GM23338 (cell line): ENCODE measurements around the gene SIN3B. TPM values are rescaled to one million over a fixed set of nuclear protein-coding genes. Genes with fewer than 3 reads are reported as not detected.

Experiments
- ATAC-seq: fragments of 200-7000 bp; cut with Tn5 transposase; 3 replicates; pipeline ENCODE4 v1.9.1; 2020
- DNase-seq: peaks from one replicate; pipeline ENCODE4 v3.0.0-alpha.2; 2015; ENCODE audit warnings: low spot score
- H2AFZ ChIP-seq: fragments of 200-600 bp; sonication (generic); 2 replicates; pipeline ENCODE4 v1.8.0; 2016; ENCODE audit warnings: antibody characterized with exemption, mild to moderate bottlenecking, moderate library complexity
- H3F3A ChIP-seq: fragments of 200-600 bp; sonication (generic); replicated peaks from 2 replicates; pipeline ENCODE4 v1.8.0; 2017; ENCODE audit warnings: antibody characterized with exemption, mixed run types, low read depth
- H3K27ac ChIP-seq: fragments of 200-600 bp; sonication (generic); 2 replicates; pipeline ENCODE4 v1.6.1; 2016; ENCODE audit warnings: low read depth
- H3K27me3 ChIP-seq: fragments of 200-600 bp; sonication (generic); 2 replicates; pipeline ENCODE4 v1.8.0; 2016; ENCODE audit warnings: mild to moderate bottlenecking, mixed run types, moderate library complexity; ENCODE audit not compliant: insufficient read depth
- H3K36me3 ChIP-seq: fragments of 200-600 bp; sonication (generic); 2 replicates; pipeline ENCODE4 v1.8.0; 2016; ENCODE audit warnings: mild to moderate bottlenecking; ENCODE audit not compliant: insufficient read depth
- H3K4me1 ChIP-seq: fragments of 200-600 bp; sonication (generic); 2 replicates; pipeline ENCODE4 v1.8.0; 2016; ENCODE audit warnings: mild to moderate bottlenecking, moderate library complexity; ENCODE audit not compliant: insufficient read depth
- H3K4me2 ChIP-seq: fragments of 200-600 bp; sonication (generic); 2 replicates; pipeline ENCODE4 v1.7.1; 2017; ENCODE audit warnings: mixed run types
- H3K4me3 ChIP-seq: fragments of 200-600 bp; sonication (generic); 2 replicates; pipeline ENCODE4 v1.6.1; 2016; ENCODE audit warnings: mixed run types
- H3K79me2 ChIP-seq: fragments of 200-600 bp; sonication (generic); replicated peaks from 2 replicates; pipeline ENCODE4 v1.8.0; 2017; ENCODE audit warnings: mild to moderate bottlenecking; ENCODE audit not compliant: insufficient read depth
- H3K9me2 ChIP-seq: fragments of 200-600 bp; sonication (generic); 2 replicates; pipeline ENCODE4 v1.8.0; 2017; ENCODE audit not compliant: insufficient read depth
- H4K20me1 ChIP-seq: fragments of 200-600 bp; sonication (generic); replicated peaks from 2 replicates; pipeline ENCODE4 v1.8.0; 2017; ENCODE audit warnings: mild to moderate bottlenecking; ENCODE audit not compliant: insufficient read depth
- H3K27ac Mint-ChIP-seq: 2 replicates; pipeline ENCODE4 v1.8.0; 2020; ENCODE audit warnings: inconsistent platforms, mild to moderate bottlenecking, moderate library complexity, mixed read lengths
- H3K27me3 Mint-ChIP-seq: 3 replicates; pipeline ENCODE4 v1.8.0; 2022; ENCODE audit warnings: low read depth, mild to moderate bottlenecking, moderate library complexity, mixed read lengths, inconsistent platforms; ENCODE audit not compliant: insufficient read depth, poor library complexity
- H3K36me3 Mint-ChIP-seq: 3 replicates; pipeline ENCODE4 v1.8.0; 2021; ENCODE audit warnings: low read depth, mild to moderate bottlenecking, inconsistent platforms, moderate library complexity, mixed read lengths
- H3K4me1 Mint-ChIP-seq: 3 replicates; pipeline ENCODE4 v1.8.0; 2020; ENCODE audit warnings: mild to moderate bottlenecking, inconsistent platforms, mixed read lengths
- H3K4me3 Mint-ChIP-seq: 3 replicates; pipeline ENCODE4 v1.8.0; 2021; ENCODE audit warnings: moderate library complexity, mild to moderate bottlenecking, inconsistent platforms, mixed read lengths
- H3K9me3 Mint-ChIP-seq: 3 replicates; pipeline ENCODE4 v1.8.0; 2020; ENCODE audit warnings: moderate library complexity, mild to moderate bottlenecking, inconsistent platforms, mixed read lengths
- CREB1 ChIP-seq: fragments of 250-450 bp; sonication (Bioruptor Pico); IDR thresholded peaks from 2 replicates; pipeline ENCODE4 v1.5.0; 2020; ENCODE audit warnings: low read depth, mild to moderate bottlenecking, moderate library complexity
- EZH2 ChIP-seq: fragments of 200-600 bp; sonication (generic); IDR thresholded peaks from one replicate; pipeline ENCODE4 v1.8.0; 2017; ENCODE audit warnings: antibody characterized with exemption, mild to moderate bottlenecking, low read depth; ENCODE audit not compliant: unreplicated experiment
- EZH2phosphoT487 ChIP-seq: fragments of 200-600 bp; sonication (generic); IDR thresholded peaks from one replicate; pipeline ENCODE4 v1.8.1; 2018; ENCODE audit warnings: antibody characterized with exemption; ENCODE audit not compliant: unreplicated experiment
- JUNB ChIP-seq: IDR thresholded peaks from one replicate; pipeline ENCODE4 v1.6.1; 2016; ENCODE audit warnings: antibody characterized with exemption; ENCODE audit not compliant: unreplicated experiment
- NANOG ChIP-seq: IDR thresholded peaks from 2 replicates; pipeline ENCODE4 v1.6.1; 2016; ENCODE audit warnings: antibody characterized with exemption, borderline replicate concordance
- POLR2AphosphoS5 ChIP-seq: IDR thresholded peaks from 2 replicates; pipeline ENCODE4 v1.6.1; 2016; ENCODE audit warnings: antibody characterized with exemption, low read depth
- STAT1 ChIP-seq: IDR thresholded peaks from one replicate; pipeline ENCODE4 v1.6.1; 2016; ENCODE audit warnings: antibody characterized with exemption; ENCODE audit not compliant: unreplicated experiment
- ZNF114 ChIP-seq: fragments of 250-450 bp; sonication (Bioruptor Pico); IDR thresholded peaks from 2 replicates; pipeline ENCODE4 v1.5.0; 2020; ENCODE audit warnings: mild to moderate bottlenecking, moderate library complexity
- polyA plus RNA-seq: library from polyadenylated mRNA; unstranded; fragments of >200 nt; fragmentation: Nextera tagmentation; extraction: Ambion mirVana; gene quantifications from 2 replicates; pipeline ENCODE4 v1.2.1, GENCODE V29; 2016
- total RNA-seq: library from RNA; depleted of rRNA; stranded (reverse); fragments of >200 nt; shearing (Covaris generic); gene quantifications from 2 replicates; pipeline ENCODE4 v1.2.3, GENCODE V29; 2014
- TF ChIP-seq, protein P1 (sequence below): IDR thresholded peaks from one replicate; pipeline ENCODE4 v1.6.1; 2018; ENCODE audit warnings: antibody characterized with exemption; ENCODE audit not compliant: unreplicated experiment
- TF ChIP-seq, protein P2 (sequence below), 2 experiments: fragments of 200-600 bp in 1 of 2; sonication (generic) in 1 of 2; conservative IDR thresholded peaks; 2 replicates each; pipeline versions ENCODE4 v1.5.1 to v1.6.1; 2016 to 2017; ENCODE audit warnings: antibody characterized with exemption in 2 of 2, low read depth in 2 of 2, mild to moderate bottlenecking in 2 of 2, moderate library complexity in 1 of 2
- TF ChIP-seq, protein P3 (sequence below): IDR thresholded peaks from 2 replicates; pipeline ENCODE4 v1.6.1; 2016; ENCODE audit warnings: antibody characterized with exemption

The SIN3B gene
- total and polyA plus RNA-seq, 2 experiments from 2014 or later, result 37.6 to 68.6 TPM

DNA sequence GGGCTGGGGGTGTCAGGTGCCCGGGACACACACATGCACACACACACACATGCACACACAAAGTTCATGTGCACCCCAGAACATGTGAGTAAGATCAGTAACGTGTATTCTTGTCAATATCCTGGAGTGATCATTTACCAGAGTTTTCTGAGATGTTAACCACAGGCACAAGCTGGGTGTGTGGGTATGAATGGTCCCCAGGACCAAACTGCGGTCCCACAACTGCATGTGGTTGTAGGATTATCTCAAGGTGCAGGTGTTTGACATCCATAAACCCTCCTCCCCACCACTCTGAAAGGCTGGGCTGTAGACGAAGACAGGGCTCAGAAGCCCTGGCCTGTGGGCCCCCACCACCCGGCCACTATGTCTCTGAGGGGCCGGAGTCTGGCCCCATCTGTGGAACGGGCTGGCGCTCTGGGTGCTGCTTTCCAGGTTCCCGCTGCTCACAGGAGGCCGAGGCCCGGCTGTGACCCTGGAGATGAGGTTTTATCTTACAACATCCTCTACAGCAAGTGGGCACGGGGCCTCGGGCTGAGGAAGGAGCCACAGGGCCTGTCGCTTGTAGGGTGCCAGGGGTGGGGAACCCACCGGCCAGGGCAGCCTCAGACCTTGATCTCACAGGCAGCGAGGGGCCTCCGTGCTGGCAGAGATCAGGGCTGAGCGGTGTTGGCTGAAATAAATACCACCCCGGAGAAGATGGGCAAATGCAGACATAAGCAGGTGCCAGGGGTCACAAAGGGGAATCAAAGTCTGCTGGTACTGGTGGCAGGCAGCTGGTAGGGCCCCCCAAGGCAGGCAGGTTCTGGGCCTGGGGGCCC lies 63.9 kb downstream of the SIN3B start (continued):
- TF ChIP-seq, protein P1, sequence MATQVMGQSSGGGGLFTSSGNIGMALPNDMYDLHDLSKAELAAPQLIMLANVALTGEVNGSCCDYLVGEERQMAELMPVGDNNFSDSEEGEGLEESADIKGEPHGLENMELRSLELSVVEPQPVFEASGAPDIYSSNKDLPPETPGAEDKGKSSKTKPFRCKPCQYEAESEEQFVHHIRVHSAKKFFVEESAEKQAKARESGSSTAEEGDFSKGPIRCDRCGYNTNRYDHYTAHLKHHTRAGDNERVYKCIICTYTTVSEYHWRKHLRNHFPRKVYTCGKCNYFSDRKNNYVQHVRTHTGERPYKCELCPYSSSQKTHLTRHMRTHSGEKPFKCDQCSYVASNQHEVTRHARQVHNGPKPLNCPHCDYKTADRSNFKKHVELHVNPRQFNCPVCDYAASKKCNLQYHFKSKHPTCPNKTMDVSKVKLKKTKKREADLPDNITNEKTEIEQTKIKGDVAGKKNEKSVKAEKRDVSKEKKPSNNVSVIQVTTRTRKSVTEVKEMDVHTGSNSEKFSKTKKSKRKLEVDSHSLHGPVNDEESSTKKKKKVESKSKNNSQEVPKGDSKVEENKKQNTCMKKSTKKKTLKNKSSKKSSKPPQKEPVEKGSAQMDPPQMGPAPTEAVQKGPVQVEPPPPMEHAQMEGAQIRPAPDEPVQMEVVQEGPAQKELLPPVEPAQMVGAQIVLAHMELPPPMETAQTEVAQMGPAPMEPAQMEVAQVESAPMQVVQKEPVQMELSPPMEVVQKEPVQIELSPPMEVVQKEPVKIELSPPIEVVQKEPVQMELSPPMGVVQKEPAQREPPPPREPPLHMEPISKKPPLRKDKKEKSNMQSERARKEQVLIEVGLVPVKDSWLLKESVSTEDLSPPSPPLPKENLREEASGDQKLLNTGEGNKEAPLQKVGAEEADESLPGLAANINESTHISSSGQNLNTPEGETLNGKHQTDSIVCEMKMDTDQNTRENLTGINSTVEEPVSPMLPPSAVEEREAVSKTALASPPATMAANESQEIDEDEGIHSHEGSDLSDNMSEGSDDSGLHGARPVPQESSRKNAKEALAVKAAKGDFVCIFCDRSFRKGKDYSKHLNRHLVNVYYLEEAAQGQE, result no peak
- TF ChIP-seq CREB1 (CRISPR knock-in tag) (no peak), STAT1 (no peak), EZH2 (no peak), EZH2phosphoT487 (no peak), ZNF114 (CRISPR knock-in tag) (no peak)
- TF ChIP-seq, protein P2, sequence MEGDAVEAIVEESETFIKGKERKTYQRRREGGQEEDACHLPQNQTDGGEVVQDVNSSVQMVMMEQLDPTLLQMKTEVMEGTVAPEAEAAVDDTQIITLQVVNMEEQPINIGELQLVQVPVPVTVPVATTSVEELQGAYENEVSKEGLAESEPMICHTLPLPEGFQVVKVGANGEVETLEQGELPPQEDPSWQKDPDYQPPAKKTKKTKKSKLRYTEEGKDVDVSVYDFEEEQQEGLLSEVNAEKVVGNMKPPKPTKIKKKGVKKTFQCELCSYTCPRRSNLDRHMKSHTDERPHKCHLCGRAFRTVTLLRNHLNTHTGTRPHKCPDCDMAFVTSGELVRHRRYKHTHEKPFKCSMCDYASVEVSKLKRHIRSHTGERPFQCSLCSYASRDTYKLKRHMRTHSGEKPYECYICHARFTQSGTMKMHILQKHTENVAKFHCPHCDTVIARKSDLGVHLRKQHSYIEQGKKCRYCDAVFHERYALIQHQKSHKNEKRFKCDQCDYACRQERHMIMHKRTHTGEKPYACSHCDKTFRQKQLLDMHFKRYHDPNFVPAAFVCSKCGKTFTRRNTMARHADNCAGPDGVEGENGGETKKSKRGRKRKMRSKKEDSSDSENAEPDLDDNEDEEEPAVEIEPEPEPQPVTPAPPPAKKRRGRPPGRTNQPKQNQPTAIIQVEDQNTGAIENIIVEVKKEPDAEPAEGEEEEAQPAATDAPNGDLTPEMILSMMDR (conservative IDR thresholded peaks at IDR 0.05; ENCODE audit: low read depth in 2 of 2), result no peak

DNA sequence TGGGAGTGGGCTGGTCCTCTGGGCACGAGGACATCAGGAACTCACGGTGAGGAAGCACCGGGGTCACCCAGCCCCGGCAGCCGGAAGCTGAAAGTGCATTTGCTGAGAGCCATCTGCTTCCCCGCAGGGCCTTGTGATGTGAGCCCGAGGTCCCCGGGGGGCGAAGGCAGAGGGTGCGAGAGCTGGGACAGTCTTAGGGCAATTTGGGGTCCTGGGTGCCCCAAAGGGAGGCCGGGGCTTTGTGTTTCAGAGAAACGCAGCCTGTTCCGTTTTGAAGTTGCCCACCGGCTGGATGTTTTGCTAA lies 64.4 kb downstream of the SIN3B start:
- H3F3A ChIP-seq, result no peaks in the 10 kb centered on the region
- no peaks in the 10 kb centered on the region for H3K9me2 ChIP-seq
- no peak overlapping the region for H3K4me3 ChIP-seq
- ATAC-seq, result no peak
- H4K20me1 ChIP-seq, result no peaks in the 10 kb centered on the region
- H3K79me2 ChIP-seq, result no peaks in the 10 kb centered on the region
- peaks cover 18% of the 10 kb centered on the region for H3K27me3 Mint-ChIP-seq
- no peak overlapping the region for H3K27ac ChIP-seq
- no peaks in the 10 kb centered on the region for H3K36me3 ChIP-seq
- no peak for DNase-seq
- peaks cover 3% of the 10 kb centered on the region for H3K4me1 ChIP-seq
- no peaks in the 10 kb centered on the region for H3K36me3 Mint-ChIP-seq
- peaks cover 7% of the 10 kb centered on the region; the same call in 2 of the 3 replicates for H3K4me1 Mint-ChIP-seq
- no peak overlapping the region for H3K27ac Mint-ChIP-seq
- peaks cover 12% of the 10 kb centered on the region for H3K27me3 ChIP-seq
- no peak overlapping the region for H3K4me2 ChIP-seq
- H3K9me3 Mint-ChIP-seq, result no peaks in the 10 kb centered on the region
- no peak overlapping the region for H2AFZ ChIP-seq
- H3K4me3 Mint-ChIP-seq, result no peak overlapping the region
- TF ChIP-seq EZH2phosphoT487 (no peak), NANOG (no peak), CREB1 (CRISPR knock-in tag) (no peak), JUNB (no peak), STAT1 (no peak), ZNF114 (CRISPR knock-in tag) (no peak), POLR2AphosphoS5 (no peak)
- TF ChIP-seq, protein P1, result no peak
- TF ChIP-seq, protein P2 (conservative IDR thresholded peaks at IDR 0.05; ENCODE audit: low read depth in 2 of 2), result no peak
- TF ChIP-seq, protein P3, sequence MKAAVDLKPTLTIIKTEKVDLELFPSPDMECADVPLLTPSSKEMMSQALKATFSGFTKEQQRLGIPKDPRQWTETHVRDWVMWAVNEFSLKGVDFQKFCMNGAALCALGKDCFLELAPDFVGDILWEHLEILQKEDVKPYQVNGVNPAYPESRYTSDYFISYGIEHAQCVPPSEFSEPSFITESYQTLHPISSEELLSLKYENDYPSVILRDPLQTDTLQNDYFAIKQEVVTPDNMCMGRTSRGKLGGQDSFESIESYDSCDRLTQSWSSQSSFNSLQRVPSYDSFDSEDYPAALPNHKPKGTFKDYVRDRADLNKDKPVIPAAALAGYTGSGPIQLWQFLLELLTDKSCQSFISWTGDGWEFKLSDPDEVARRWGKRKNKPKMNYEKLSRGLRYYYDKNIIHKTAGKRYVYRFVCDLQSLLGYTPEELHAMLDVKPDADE, result no peak
